ENCODE data around the gene NDUFV1.
A peak's percentile ranks its signal among the peaks of the same experiment; 100 is the strongest.

NDUFV1 gene

DNA sequence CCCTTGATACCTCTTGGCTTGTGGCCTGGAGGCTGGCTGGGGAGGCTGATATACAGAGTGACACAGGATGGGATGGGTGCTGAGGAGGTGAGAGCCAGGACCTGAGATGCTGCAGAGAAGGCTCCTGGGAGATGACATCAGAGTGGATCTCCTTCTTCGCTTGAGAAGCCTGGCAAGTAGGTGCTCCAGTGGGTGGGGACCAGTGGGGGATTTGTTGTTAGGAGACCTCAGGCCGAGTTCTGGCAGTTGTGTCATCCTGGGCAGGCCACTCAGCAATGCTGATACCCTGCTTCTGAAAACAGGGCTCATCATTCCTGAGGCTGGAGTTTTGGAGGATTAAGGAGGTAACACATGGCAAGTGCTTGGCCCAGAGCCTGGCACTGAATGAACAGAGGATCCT lies 1.9 kb upstream of the NDUFV1 start:
- peaks cover 17% of the 10 kb centered on the region for H3K4me1 ChIP-seq (ENCODE audit: control insufficient read depth, insufficient read depth, low read length)
- no peak overlapping the region for H3K4me3 ChIP-seq (ENCODE audit: low read length)
- H3K9me3 ChIP-seq (ENCODE audit: control insufficient read depth, low read length), result peaks cover 3% of the 10 kb centered on the region
- H3K9ac ChIP-seq (ENCODE audit: low read length), result no peak overlapping the region
- H3K27me3 ChIP-seq (replicated peaks; ENCODE audit: control insufficient read depth, insufficient read depth, low read length), result peaks cover 12% of the 10 kb centered on the region
- H3K36me3 ChIP-seq (ENCODE audit: control insufficient read depth, insufficient read depth, low read length, severe bottlenecking), result peaks cover 12% of the 10 kb centered on the region
- no peak for DNase-seq (ENCODE audit: low read depth)

DNA sequence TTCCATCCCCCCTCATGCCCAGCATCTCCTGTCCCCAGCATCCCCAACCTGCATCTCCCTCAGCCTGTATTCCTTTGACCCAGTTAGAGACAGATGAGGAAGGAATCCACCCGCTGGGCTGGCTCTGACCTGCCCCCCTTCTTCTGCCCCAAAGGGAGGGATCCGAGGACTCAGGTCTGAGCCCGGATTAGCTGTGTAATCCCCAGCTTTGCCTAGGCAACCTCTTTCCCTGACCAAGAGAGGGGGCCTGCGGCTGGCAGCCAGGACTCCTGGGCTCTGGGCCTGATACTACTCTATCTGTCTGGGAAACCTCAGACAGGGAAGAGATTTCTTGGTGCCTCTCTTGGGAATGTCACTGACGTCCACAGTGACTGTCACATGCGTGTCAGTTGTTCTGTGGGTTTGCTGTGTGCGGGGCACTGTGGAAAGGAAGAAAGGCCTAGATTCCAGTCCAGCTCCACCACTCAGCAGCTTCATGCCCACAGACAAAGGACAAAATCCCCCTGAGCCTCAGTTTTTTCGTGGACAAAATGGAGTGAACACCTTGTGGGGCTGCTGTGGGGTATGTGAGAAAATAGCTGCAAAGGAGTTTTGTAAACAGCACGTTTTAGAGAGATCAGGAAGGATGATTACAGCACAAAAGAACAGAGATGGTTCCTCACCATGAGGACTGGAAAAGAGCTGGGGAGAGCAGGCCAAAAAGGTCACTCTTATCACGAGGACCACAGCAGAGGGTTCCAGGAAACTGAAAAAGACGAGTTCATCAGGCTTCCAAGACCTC lies 1.3 kb upstream of the NDUFV1 start:
- H3K9ac ChIP-seq (ENCODE audit: low read length), result no peak overlapping the region
- H3K4me3 ChIP-seq (ENCODE audit: low read length), result no peak overlapping the region
- H3K4me1 ChIP-seq (ENCODE audit: control insufficient read depth, insufficient read depth, low read length), result peaks cover 17% of the 10 kb centered on the region
- DNase-seq (ENCODE audit: low read depth), result no peak
- peaks cover 3% of the 10 kb centered on the region for H3K9me3 ChIP-seq (ENCODE audit: control insufficient read depth, low read length)
- H3K36me3 ChIP-seq (ENCODE audit: control insufficient read depth, insufficient read depth, low read length, severe bottlenecking), result peaks cover 18% of the 10 kb centered on the region
- peaks cover 6% of the 10 kb centered on the region for H3K27me3 ChIP-seq (replicated peaks; ENCODE audit: control insufficient read depth, insufficient read depth, low read length)

DNA sequence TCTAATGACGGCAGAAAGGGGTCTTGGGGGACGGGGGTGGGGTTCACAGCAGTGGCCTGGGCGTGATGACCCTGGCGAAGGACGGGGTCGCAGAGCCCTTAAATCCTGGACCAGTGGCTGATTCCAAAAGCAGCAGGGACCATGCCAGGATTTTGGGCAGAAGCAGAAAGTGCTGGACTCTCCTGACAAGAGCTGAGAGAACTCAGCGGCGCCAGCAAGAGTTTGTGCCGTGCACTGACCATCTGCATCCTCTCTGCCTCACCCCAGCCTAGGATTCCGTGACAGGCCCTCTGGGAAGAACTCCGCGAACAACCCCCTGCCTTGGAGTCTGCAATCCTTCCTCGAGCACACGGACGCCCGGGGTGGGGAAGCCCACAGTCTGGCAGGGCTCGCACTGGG lies 644 bp upstream of the NDUFV1 start:
- H3K9me3 ChIP-seq (ENCODE audit: control insufficient read depth, low read length), result peaks cover 3% of the 10 kb centered on the region
- H3K4me3 ChIP-seq (ENCODE audit: low read length), result peak overlapping the region; percentile 99
- peak overlapping the region; percentile 99 for H3K9ac ChIP-seq (ENCODE audit: low read length)
- H3K4me1 ChIP-seq (ENCODE audit: control insufficient read depth, insufficient read depth, low read length), result peaks cover 17% of the 10 kb centered on the region
- no peaks in the 10 kb centered on the region for H3K27me3 ChIP-seq (replicated peaks; ENCODE audit: control insufficient read depth, insufficient read depth, low read length)
- peaks cover 25% of the 10 kb centered on the region for H3K36me3 ChIP-seq (ENCODE audit: control insufficient read depth, insufficient read depth, low read length, severe bottlenecking)
- peak; percentile 29 for DNase-seq (ENCODE audit: low read depth)

DNA sequence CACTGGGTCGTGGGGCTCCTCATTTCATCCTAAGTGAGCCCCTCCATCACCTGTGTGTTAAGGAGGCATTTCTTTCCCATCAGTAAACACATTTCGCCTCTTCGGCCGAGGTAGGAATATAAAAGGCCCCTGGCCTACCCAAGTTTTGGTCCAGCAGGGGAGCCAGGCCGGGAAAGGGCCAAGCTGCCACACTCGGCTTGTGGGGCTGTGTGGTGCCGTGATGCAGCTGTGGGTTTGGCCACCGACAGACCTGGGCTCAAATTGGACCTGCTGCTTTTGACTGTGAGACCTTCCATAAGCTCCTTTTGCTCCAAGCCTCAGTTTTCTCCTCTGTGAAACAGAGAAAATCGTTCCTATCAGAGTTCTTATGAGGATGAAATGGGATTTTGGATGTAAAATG lies 771 bp downstream of the NDUFV1 start:
- Histone ChIP-seq H3K9ac (ENCODE audit: low read length) (peak overlapping the region; percentile 99), H3K36me3 (ENCODE audit: control insufficient read depth, insufficient read depth, low read length, severe bottlenecking) (peaks cover 39% of the 10 kb centered on the region), H3K27me3 (replicated peaks; ENCODE audit: control insufficient read depth, insufficient read depth, low read length) (no peaks in the 10 kb centered on the region), H3K4me3 (ENCODE audit: low read length) (peak overlapping the region; percentile 99), H3K9me3 (ENCODE audit: control insufficient read depth, low read length) (peaks cover 3% of the 10 kb centered on the region), H3K4me1 (ENCODE audit: control insufficient read depth, insufficient read depth, low read length) (peaks cover 17% of the 10 kb centered on the region)
- no peak for DNase-seq (ENCODE audit: low read depth)

DNA sequence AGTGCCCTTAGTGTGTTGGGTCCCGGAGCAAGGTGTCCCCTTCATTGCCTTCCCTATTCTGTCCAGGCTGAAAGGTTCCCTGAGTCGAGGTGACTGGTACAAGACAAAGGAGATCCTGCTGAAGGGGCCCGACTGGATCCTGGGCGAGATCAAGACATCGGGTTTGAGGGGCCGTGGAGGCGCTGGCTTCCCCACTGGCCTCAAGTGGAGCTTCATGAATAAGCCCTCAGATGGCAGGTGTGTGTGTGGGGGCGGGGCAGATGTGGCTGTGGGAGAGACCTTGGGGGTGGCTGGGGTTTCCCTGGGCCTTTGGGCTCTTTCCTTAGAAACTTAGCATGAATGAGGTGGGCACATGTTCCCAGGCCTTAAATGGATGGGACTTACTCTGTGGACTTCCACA lies 1.8 kb downstream of the NDUFV1 start:
- Histone ChIP-seq H3K27me3 (replicated peaks; ENCODE audit: control insufficient read depth, insufficient read depth, low read length) (no peaks in the 10 kb centered on the region), H3K36me3 (ENCODE audit: control insufficient read depth, insufficient read depth, low read length, severe bottlenecking) (peaks cover 44% of the 10 kb centered on the region), H3K4me3 (ENCODE audit: low read length) (no peak overlapping the region), H3K9ac (ENCODE audit: low read length) (no peak overlapping the region), H3K4me1 (ENCODE audit: control insufficient read depth, insufficient read depth, low read length) (peaks cover 17% of the 10 kb centered on the region), H3K9me3 (ENCODE audit: control insufficient read depth, low read length) (no peaks in the 10 kb centered on the region)
- no peak for DNase-seq (ENCODE audit: low read depth)

DNA sequence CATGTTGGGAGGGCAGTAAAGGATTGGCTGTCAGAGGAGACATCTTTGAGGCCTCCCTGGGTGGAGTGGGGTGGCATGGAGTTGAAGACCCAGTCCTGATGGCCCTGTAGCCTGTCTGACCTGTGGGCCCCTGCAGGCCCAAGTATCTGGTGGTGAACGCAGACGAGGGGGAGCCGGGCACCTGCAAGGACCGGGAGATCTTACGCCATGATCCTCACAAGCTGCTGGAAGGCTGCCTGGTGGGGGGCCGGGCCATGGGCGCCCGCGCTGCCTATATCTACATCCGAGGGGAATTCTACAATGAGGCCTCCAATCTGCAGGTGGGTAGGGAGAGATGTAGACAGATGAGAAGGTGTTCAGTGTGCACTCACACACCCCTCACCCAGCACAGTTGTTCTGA lies 2.6 kb downstream of the NDUFV1 start:
- Histone ChIP-seq H3K4me1 (ENCODE audit: control insufficient read depth, insufficient read depth, low read length) (peaks cover 23% of the 10 kb centered on the region), H3K9me3 (ENCODE audit: control insufficient read depth, low read length) (no peaks in the 10 kb centered on the region), H3K4me3 (ENCODE audit: low read length) (no peak overlapping the region), H3K36me3 (ENCODE audit: control insufficient read depth, insufficient read depth, low read length, severe bottlenecking) (peaks cover 44% of the 10 kb centered on the region), H3K9ac (ENCODE audit: low read length) (no peak overlapping the region), H3K27me3 (replicated peaks; ENCODE audit: control insufficient read depth, insufficient read depth, low read length) (no peaks in the 10 kb centered on the region)
- DNase-seq (ENCODE audit: low read depth), result no peak

DNA sequence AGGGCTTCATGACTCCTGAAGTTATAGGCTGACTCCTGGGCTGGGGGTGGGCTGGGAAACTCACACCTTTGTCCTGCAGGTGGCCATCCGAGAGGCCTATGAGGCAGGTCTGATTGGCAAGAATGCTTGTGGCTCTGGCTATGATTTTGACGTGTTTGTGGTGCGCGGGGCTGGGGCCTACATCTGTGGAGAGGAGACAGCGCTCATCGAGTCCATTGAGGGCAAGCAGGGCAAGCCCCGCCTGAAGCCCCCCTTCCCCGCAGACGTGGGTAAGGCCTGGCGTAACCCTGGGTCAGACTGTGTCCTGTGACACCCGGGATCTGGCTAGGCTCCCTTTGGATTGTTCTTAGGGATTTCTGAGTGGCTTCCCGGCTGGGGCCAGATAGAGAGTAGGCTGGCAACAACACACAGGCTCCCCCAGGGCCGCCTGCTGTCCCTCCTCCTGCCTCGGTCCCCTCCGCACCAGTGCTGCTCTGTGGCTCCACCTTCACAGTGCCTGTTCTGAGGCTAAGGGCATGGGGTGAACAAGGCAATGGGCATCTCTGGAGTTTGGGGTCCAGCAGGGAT lies 3.6 kb downstream of the NDUFV1 start:
- Histone ChIP-seq H3K36me3 (ENCODE audit: control insufficient read depth, insufficient read depth, low read length, severe bottlenecking) (peaks cover 44% of the 10 kb centered on the region), H3K4me1 (ENCODE audit: control insufficient read depth, insufficient read depth, low read length) (peaks cover 23% of the 10 kb centered on the region), H3K9me3 (ENCODE audit: control insufficient read depth, low read length) (no peaks in the 10 kb centered on the region), H3K9ac (ENCODE audit: low read length) (no peak overlapping the region), H3K4me3 (ENCODE audit: low read length) (no peak overlapping the region), H3K27me3 (replicated peaks; ENCODE audit: control insufficient read depth, insufficient read depth, low read length) (peaks cover 6% of the 10 kb centered on the region)
- DNase-seq (ENCODE audit: low read depth), result no peak

DNA sequence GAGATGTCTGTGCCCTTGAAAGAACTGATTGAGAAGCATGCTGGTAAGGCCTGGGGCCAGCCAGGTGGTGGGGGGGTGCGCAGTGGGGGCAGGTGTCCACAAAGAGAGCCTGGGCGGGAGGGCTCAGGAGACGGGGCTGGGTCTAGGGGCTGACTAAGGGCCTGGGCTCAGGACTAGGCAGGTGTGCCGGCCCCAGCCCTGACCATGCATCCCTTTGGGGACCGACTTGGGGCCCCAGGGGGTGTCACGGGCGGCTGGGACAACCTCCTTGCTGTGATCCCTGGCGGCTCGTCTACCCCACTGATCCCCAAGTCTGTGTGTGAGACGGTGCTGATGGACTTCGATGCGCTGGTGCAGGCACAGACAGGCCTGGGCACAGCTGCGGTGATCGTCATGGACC lies 4.4 kb downstream of the NDUFV1 start:
- no peak overlapping the region for H3K4me3 ChIP-seq (ENCODE audit: low read length)
- H3K4me1 ChIP-seq (ENCODE audit: control insufficient read depth, insufficient read depth, low read length), result peaks cover 21% of the 10 kb centered on the region
- H3K27me3 ChIP-seq (replicated peaks; ENCODE audit: control insufficient read depth, insufficient read depth, low read length), result peaks cover 13% of the 10 kb centered on the region
- no peak for DNase-seq (ENCODE audit: low read depth)
- H3K9me3 ChIP-seq (ENCODE audit: control insufficient read depth, low read length), result no peaks in the 10 kb centered on the region
- peaks cover 44% of the 10 kb centered on the region for H3K36me3 ChIP-seq (ENCODE audit: control insufficient read depth, insufficient read depth, low read length, severe bottlenecking)
- no peak overlapping the region for H3K9ac ChIP-seq (ENCODE audit: low read length)

DNA sequence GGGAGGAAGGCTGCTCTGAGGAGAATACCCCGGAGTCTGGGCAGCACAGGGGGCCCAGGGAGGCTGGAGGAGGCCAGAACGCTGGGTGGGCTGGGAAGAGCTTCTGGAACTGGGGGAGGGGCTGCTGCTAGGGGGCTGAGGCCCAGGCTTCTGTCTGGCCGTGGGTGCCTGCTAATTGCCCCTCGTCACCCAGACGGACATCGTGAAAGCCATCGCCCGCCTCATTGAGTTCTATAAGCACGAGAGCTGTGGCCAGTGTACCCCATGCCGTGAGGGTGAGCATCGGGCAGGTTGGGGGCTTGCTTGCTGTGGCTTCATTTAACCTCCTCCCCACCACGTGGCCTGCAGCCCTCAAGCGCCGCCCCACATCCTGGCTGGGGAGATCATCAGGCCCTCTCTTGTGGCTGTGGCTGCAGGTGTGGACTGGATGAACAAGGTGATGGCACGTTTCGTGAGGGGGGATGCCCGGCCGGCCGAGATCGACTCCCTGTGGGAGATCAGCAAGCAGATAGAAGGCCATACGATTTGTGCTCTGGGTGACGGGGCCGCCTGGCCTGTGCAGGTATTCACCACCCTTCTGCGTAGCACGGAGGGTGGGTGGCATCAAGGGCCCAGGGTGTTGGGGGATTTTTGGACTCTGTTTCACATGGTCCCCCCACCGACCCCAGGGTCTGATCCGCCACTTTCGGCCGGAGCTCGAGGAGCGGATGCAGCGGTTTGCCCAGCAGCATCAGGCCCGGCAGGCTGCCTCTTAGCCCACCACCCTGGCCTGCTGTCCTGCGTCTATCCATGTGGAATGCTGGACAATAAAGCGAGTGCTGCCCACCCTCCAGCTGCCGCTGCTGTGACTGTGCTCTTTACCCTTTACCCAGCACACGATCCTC lies 5.2 kb downstream of the NDUFV1 start:
- H3K36me3 ChIP-seq (ENCODE audit: control insufficient read depth, insufficient read depth, low read length, severe bottlenecking), result peaks cover 44% of the 10 kb centered on the region
- H3K27me3 ChIP-seq (replicated peaks; ENCODE audit: control insufficient read depth, insufficient read depth, low read length), result peaks cover 13% of the 10 kb centered on the region
- no peak for DNase-seq (ENCODE audit: low read depth)
- H3K4me3 ChIP-seq (ENCODE audit: low read length), result no peak overlapping the region
- peaks cover 17% of the 10 kb centered on the region for H3K4me1 ChIP-seq (ENCODE audit: control insufficient read depth, insufficient read depth, low read length)
- no peaks in the 10 kb centered on the region for H3K9me3 ChIP-seq (ENCODE audit: control insufficient read depth, low read length)
- H3K9ac ChIP-seq (ENCODE audit: low read length), result no peak overlapping the region

DNA sequence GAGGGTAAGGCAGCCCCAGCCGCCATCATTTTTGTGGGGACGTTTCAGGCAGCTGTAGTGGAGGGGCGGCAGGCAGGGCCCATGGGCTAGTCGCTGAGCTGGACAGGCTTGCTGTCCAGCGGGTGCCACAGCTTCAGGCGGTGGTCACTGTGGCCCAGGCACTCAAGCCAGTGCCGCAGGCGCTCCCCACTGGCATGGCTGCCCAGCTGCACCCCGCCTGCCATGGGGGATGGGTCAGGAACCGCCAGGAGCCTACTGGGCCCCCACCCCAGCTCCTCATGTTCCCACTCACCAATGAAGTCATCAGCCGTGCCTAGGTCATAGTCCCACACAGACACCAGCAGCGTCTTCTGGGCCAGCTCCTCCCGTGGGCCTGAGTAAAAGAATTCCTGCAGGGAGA lies 6.0 kb downstream of the NDUFV1 start:
- no peak overlapping the region for H3K4me3 ChIP-seq (ENCODE audit: low read length)
- H3K9me3 ChIP-seq (ENCODE audit: control insufficient read depth, low read length), result no peaks in the 10 kb centered on the region
- H3K27me3 ChIP-seq (replicated peaks; ENCODE audit: control insufficient read depth, insufficient read depth, low read length), result peaks cover 13% of the 10 kb centered on the region
- H3K36me3 ChIP-seq (ENCODE audit: control insufficient read depth, insufficient read depth, low read length, severe bottlenecking), result peaks cover 44% of the 10 kb centered on the region
- peaks cover 11% of the 10 kb centered on the region for H3K4me1 ChIP-seq (ENCODE audit: control insufficient read depth, insufficient read depth, low read length)
- no peak for DNase-seq (ENCODE audit: low read depth)
- no peak overlapping the region for H3K9ac ChIP-seq (ENCODE audit: low read length)

DNA sequence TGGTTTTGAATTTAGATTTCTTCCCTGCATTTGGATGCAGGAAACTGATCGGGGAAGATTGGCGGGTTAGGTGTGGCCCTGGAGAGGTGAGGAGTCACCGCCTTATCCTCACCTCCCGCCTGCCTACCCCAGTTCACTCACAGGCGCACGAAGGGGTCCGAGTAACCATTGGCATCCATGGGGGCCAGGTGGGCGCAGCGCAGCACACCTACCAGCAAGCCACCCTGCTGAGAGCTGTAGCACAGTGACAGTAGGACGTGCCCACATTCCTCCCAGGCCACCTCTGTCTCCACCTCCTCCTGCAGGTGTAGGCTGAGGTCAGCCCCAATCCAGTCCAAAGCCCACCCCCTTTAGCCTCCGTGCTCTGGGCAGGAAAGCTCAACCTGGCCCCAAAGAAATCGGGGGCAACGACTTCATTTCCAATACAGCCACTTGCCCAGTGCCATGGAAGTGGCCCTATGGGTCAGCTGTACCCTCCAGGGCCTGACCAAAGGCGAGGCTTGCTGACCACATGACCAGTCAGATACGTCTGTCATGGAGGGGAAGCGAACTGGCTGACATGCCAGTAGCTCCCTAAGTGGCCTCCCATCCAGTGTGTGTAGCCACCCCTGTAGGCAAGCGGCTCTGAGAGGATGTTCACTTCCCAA lies 6.7 kb downstream of the NDUFV1 start:
- H3K36me3 ChIP-seq (ENCODE audit: control insufficient read depth, insufficient read depth, low read length, severe bottlenecking), result peaks cover 44% of the 10 kb centered on the region
- DNase-seq (ENCODE audit: low read depth), result no peak
- H3K4me1 ChIP-seq (ENCODE audit: control insufficient read depth, insufficient read depth, low read length), result peaks cover 5% of the 10 kb centered on the region
- peaks cover 13% of the 10 kb centered on the region for H3K27me3 ChIP-seq (replicated peaks; ENCODE audit: control insufficient read depth, insufficient read depth, low read length)
- no peaks in the 10 kb centered on the region for H3K9me3 ChIP-seq (ENCODE audit: control insufficient read depth, low read length)
- H3K4me3 ChIP-seq (ENCODE audit: low read length), result peak overlapping the region; percentile 61
- peak overlapping the region; percentile 46 for H3K9ac ChIP-seq (ENCODE audit: low read length)

Measured in adipocyte (in vitro differentiated cells).